ELR (cell line): ENCODE measurements around the gene CD93.

Source experiments
- DNase-seq: peaks from one replicate; pipeline ENCODE4 v3.0.0-alpha.2; 2015; ENCODE audit warnings: low read depth

The CD93 gene

GRCh38 chr20:23120261-23120660, 34.1 kb upstream of the CD93 start:
- DNase-seq, result no peak

GRCh38 chr20:23119456-23120216, 33.5 kb upstream of the CD93 start:
- no peak for DNase-seq

GRCh38 chr20:23118766-23119165, 32.6 kb upstream of the CD93 start:
- no peak for DNase-seq

GRCh38 chr20:23118144-23118543, 32.0 kb upstream of the CD93 start:
- DNase-seq, result no peak

GRCh38 chr20:23117738-23118137, 31.6 kb upstream of the CD93 start:
- DNase-seq, result no peak

- DNase-seq, result peak; percentile 50
Observed at GRCh38 chr20:23116311-23117089, 30.4 kb upstream of the CD93 start.

GRCh38 chr20:23115822-23116221, 29.7 kb upstream of the CD93 start:
- DNase-seq, result no peak

- DNase-seq, result no peak
Observed at GRCh38 chr20:23114448-23115082, 28.4 kb upstream of the CD93 start.

- DNase-seq, result no peak
Observed at GRCh38 chr20:23114018-23114417, 27.9 kb upstream of the CD93 start.

GRCh38 chr20:23112595-23112994, 26.5 kb upstream of the CD93 start:
- no peak for DNase-seq

- DNase-seq, result no peak
Observed at GRCh38 chr20:23111944-23112342, 25.8 kb upstream of the CD93 start.

GRCh38 chr20:23111307-23111943, 25.3 kb upstream of the CD93 start:
- DNase-seq, result no peak

- DNase-seq, result no peak
Observed at GRCh38 chr20:23108871-23109270, 22.7 kb upstream of the CD93 start.

GRCh38 chr20:23107466-23107865, 21.3 kb upstream of the CD93 start:
- DNase-seq, result no peak

- no peak for DNase-seq
Observed at GRCh38 chr20:23106271-23106851, 20.2 kb upstream of the CD93 start.

- DNase-seq, result no peak
Observed at GRCh38 chr20:23105193-23105592, 19.1 kb upstream of the CD93 start.

GRCh38 chr20:23103284-23104018, 17.3 kb upstream of the CD93 start:
- DNase-seq, result no peak

- DNase-seq, result no peak
Observed at GRCh38 chr20:23101696-23102406, 15.7 kb upstream of the CD93 start.

- no peak for DNase-seq
Observed at GRCh38 chr20:23100720-23101107, 14.6 kb upstream of the CD93 start.

GRCh38 chr20:23099791-23100719, 13.9 kb upstream of the CD93 start:
- no peak for DNase-seq
